ENCODE data around the gene VPS51. TPM values are rescaled to one million over a fixed set of nuclear protein-coding genes. Genes with fewer than 3 reads are reported as not detected.

The VPS51 gene
- total RNA-seq (2014; rRNA removed; shearing (Covaris generic)): 184 and 252 TPM in 2 replicates

GRCh38 chr11:65095974-65096806 is at the start of gene VPS51:
TSS of gene VPS51 (plus strand) at chr11:65096214. CDS start at chr11:65096251, 37 bp downstream.

DNA sequence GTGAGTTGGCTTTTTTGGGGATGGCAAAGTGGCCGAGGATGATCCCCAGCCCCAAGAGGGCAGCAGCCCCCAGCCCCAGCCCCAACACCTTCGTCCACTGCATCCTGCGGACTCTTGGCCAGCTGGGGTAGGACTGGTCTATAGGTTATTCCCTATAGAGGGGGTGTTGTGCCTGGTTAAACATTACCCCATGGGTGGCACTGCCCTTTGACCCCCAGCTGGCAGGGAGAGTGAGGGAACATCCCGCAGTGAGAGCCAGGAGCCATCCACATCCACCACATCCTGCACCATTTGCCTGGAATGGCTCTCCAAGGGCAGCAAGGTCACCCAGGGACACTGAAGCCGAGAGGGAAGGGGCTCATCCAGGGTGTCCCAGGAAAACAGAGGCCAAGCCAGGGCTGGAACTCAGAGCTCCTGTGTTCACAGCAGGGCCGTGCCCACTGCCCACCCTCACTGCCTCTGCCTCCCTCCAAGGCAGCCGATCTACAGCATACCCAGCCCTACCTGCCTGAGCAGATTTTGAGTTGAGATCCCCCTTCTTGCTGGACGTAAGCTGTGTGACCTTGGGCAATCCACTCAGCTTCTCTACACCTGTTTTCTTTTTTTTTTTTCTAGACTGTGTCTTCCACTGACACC is 37.5 kb upstream of the VPS51 start, which contains the start of gene NAALADL1:
TSS of gene NAALADL1 (minus strand) at position 135 of the 636 bp plus-strand sequence. CDS start at position 103, 32 bp downstream.

GRCh38 chr11:65083834-65084597 is 12.0 kb upstream of the VPS51 start, which contains the start of the genes CDCA5 and ZFPL1:
TSS of gene CDCA5 (minus strand) at chr11:65084040. CDS start at chr11:65083978, 62 bp downstream.
TSS of gene ZFPL1 (plus strand) at chr11:65084222. CDS start at chr11:65084699, 477 bp downstream.

GRCh38 chr11:65111744-65112545 is 15.9 kb downstream of the VPS51 start, which contains the start of gene TM7SF2:
TSS of gene TM7SF2 (plus strand) at chr11:65111872. CDS start at chr11:65112016, 144 bp downstream.

GRCh38 chr11:65117206-65118096 is 21.4 kb downstream of the VPS51 start, which contains the start of gene ZNHIT2:
TSS of gene ZNHIT2 (minus strand) at chr11:65117701. CDS start at chr11:65117653, 48 bp downstream.

DNA sequence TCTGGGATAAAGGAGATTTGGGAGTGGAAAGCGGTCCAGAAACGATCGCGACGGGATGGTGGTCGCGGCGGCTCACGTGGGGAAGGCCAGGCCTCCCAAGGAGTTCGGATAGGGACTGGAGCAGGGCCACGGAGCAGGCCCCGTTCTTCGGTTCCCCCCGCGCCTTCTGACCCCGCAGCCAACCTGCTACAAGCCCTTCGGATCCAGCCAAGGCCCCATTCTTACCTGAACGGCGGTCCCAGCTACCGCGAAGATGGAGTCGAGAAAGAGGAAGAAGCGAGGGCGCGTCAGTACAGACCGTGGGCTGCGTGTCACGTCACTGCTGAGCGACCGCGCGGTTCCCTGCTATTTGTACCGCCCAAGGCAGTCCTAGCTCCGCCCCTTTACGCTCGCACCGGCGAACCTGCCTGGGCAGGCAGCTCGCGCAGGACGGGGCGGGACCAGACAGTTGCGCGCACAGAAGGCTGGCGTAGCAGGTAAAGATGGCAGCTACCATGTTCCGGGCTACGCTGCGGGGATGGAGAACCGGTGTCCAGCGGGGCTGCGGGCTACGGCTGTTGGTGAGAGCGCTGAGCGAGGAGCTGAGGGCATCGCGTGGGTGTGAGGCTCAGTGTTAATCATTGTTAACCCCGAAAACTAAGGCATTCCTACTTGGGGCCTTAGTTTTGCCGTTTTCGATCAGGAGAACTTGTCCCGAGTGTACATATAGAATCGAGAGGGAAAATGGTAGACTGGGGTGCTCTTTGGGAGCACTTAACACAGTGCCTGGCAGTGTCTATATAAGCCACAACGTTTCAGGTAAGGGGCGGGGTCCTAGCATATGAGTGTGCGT is 26.1 kb downstream of the VPS51 start, which contains the start of the genes FAU and MRPL49:
TSS of gene FAU (minus strand) at position 270 of the 832 bp plus-strand sequence. CDS start 321 bp downstream, outside the sequence.
TSS of gene MRPL49 (plus strand) at position 457 of the 832 bp plus-strand sequence. CDS start at position 483, 26 bp downstream.

GRCh38 chr11:65134240-65134951 is 38.4 kb downstream of the VPS51 start, which contains the start of gene SYVN1:
TSS of gene SYVN1 (minus strand) at chr11:65134519. CDS start at chr11:65133601, 918 bp downstream.

Small RNA genes lying within 50 kb of the gene (small RNA-seq; reads per million reads assigned to genes)
- gene HIGD1AP10 (not detected), gene PDCL2P2 (not detected), gene RNU2-23P (19.7 reads per million, percentile 92 among the genes with 10 or more reads in this experiment)

Other genes starting within 250 kb of the VPS51 start
- 86.6 and 93.6 TPM in 2 replicates for gene EHD1, start 217.6 kb upstream of the VPS51 start, total RNA-seq (2014; rRNA removed; shearing (Covaris generic))
- 19.0 and 19.6 TPM in 2 replicates for gene ATG2A, start 179.0 kb upstream of the VPS51 start, total RNA-seq (2014; rRNA removed; shearing (Covaris generic))
- 10.2 and 10.6 TPM in 2 replicates for gene PPP2R5B, start 171.5 kb upstream of the VPS51 start, total RNA-seq (2014; rRNA removed; shearing (Covaris generic))
- not detected in 2 replicates for gene GPHA2, start 160.3 kb upstream of the VPS51 start, total RNA-seq (2014; rRNA removed; shearing (Covaris generic))
- gene MAJIN, start 124.1 kb upstream of the VPS51 start, total RNA-seq (2014; rRNA removed; shearing (Covaris generic)): not detected in 2 replicates
- gene BATF2, start 99.2 kb upstream of the VPS51 start, total RNA-seq (2014; rRNA removed; shearing (Covaris generic)): 1.3 TPM in 2 replicates
- gene ARL2, start 82.1 kb upstream of the VPS51 start, total RNA-seq (2014; rRNA removed; shearing (Covaris generic)): 235 and 274 TPM in 2 replicates
- 16.9 and 18.6 TPM in 2 replicates for gene SNX15, start 68.8 kb upstream of the VPS51 start, total RNA-seq (2014; rRNA removed; shearing (Covaris generic))
- gene SAC3D1, start 55.0 kb upstream of the VPS51 start, total RNA-seq (2014; rRNA removed; shearing (Covaris generic)): 21.5 and 22.5 TPM in 2 replicates
- gene NAALADL1, start 37.7 kb upstream of the VPS51 start, total RNA-seq (2014; rRNA removed; shearing (Covaris generic)): not detected in 2 replicates
- gene CDCA5, start 12.2 kb upstream of the VPS51 start, total RNA-seq (2014; rRNA removed; shearing (Covaris generic)): 56.8 and 61.9 TPM in 2 replicates
- gene ZFPL1, start 12.0 kb upstream of the VPS51 start, total RNA-seq (2014; rRNA removed; shearing (Covaris generic)): 58.4 and 65.3 TPM in 2 replicates
- 13.3 and 20.5 TPM in 2 replicates for gene TM7SF2, start 15.7 kb downstream of the VPS51 start, total RNA-seq (2014; rRNA removed; shearing (Covaris generic))
- gene ZNHIT2, start 21.5 kb downstream of the VPS51 start, total RNA-seq (2014; rRNA removed; shearing (Covaris generic)): 42.7 and 50.7 TPM in 2 replicates
- 892 and 982 TPM in 2 replicates for gene FAU, start 25.9 kb downstream of the VPS51 start, total RNA-seq (2014; rRNA removed; shearing (Covaris generic))
- gene MRPL49, start 26.1 kb downstream of the VPS51 start, total RNA-seq (2014; rRNA removed; shearing (Covaris generic)): 96.8 and 105 TPM in 2 replicates
- gene SYVN1, start 38.3 kb downstream of the VPS51 start, total RNA-seq (2014; rRNA removed; shearing (Covaris generic)): 11.6 and 14.1 TPM in 2 replicates
- gene SPDYC, start 74.0 kb downstream of the VPS51 start, total RNA-seq (2014; rRNA removed; shearing (Covaris generic)): not detected in 2 replicates
- 65.5 and 67.5 TPM in 2 replicates for gene CAPN1, start 85.7 kb downstream of the VPS51 start, total RNA-seq (2014; rRNA removed; shearing (Covaris generic))
- gene POLA2, start 165.7 kb downstream of the VPS51 start, total RNA-seq (2014; rRNA removed; shearing (Covaris generic)): 22.3 and 24.3 TPM in 2 replicates
- gene CDC42EP2, start 218.7 kb downstream of the VPS51 start, total RNA-seq (2014; rRNA removed; shearing (Covaris generic)): 12.6 and 14.5 TPM in 2 replicates
- gene DPF2, start 237.6 kb downstream of the VPS51 start, total RNA-seq (2014; rRNA removed; shearing (Covaris generic)): 47.7 and 62.2 TPM in 2 replicates